GM10266 (cell line): Measurements from ENCODE around the gene NHLRC2.

Experiments used
- DNase-seq: peaks from one replicate; pipeline ENCODE4 v3.0.0; 2012; ENCODE audit errors: extremely low spot score
- TF ChIP-seq, protein P1 (sequence below): IDR thresholded peaks from 2 replicates; pipeline ENCODE4 v1.5.1; 2012; ENCODE audit warnings: mild to moderate bottlenecking, low read depth; ENCODE audit not compliant: control insufficient read depth, insufficient read depth; ENCODE audit errors: missing control alignments

Gene NHLRC2

DNA sequence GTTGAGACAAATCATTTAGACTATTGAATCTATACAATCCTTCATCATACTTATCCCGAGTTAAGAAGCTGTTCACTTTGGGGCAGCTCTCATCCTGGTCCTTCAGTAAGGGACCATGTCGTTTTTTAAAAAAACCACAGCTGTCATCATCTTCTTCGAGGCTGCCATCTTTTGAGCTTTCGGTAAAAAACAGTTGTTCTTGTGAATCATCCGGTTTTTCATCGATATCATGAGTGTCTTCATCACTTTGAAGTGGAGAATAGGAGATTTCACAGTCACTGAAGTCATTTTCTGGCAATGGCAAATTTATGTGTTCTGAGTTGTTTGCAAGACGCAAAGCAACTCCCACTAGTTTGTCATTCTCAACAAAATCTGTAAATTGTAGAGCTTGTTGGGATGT is 4.5 kb upstream of the NHLRC2 start:
- TF ChIP-seq, protein P1, sequence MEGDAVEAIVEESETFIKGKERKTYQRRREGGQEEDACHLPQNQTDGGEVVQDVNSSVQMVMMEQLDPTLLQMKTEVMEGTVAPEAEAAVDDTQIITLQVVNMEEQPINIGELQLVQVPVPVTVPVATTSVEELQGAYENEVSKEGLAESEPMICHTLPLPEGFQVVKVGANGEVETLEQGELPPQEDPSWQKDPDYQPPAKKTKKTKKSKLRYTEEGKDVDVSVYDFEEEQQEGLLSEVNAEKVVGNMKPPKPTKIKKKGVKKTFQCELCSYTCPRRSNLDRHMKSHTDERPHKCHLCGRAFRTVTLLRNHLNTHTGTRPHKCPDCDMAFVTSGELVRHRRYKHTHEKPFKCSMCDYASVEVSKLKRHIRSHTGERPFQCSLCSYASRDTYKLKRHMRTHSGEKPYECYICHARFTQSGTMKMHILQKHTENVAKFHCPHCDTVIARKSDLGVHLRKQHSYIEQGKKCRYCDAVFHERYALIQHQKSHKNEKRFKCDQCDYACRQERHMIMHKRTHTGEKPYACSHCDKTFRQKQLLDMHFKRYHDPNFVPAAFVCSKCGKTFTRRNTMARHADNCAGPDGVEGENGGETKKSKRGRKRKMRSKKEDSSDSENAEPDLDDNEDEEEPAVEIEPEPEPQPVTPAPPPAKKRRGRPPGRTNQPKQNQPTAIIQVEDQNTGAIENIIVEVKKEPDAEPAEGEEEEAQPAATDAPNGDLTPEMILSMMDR: no peak
- no peak for DNase-seq

GRCh38 chr10:113853578-113854012 is 866 bp upstream of the NHLRC2 start:
- no peak for DNase-seq

DNA sequence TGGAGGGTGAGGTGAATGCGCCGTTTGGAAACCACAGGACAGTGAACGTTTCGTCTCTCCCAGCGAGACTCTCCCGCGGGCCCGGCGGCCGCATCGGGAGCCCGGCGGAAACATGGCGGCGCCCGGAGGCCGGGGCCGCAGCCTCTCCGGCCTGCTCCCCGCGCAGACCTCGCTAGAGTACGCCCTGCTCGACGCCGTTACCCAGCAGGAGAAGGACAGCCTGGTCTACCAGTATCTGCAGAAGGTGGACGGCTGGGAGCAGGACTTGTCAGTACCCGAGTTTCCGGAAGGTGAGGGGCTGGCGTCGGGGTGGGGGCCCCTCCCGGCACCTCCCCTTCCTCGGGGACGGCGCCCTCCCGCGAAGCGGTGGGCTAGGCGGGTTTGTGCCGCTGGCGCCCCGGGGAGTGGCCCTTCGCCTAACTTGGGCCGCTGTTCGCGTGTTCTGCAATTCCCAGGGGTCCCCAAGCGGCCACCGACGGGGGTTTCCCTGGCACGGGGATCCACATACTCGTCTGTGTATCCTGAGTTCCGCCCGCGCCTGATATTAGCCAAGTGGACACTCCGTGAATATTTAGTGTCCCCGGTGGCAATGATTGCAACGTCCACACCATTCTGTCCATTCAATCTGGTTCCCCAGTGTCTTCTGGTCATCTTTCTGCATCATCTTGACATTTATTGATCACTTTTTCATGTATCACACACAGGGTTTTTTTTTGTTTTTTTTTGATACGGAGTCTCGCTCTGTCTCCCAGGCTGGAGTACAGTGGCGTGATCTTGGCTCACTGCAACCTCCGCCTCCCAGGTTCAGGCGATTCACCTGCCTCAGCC is 514 bp downstream of the NHLRC2 start:
- DNase-seq: peak; percentile 58
- TF ChIP-seq, protein P1: no peak

More at GRCh38 chr10:113853578-113854012, 866 bp upstream of the NHLRC2 start:
- TF ChIP-seq, protein P1: no peak

DNA sequence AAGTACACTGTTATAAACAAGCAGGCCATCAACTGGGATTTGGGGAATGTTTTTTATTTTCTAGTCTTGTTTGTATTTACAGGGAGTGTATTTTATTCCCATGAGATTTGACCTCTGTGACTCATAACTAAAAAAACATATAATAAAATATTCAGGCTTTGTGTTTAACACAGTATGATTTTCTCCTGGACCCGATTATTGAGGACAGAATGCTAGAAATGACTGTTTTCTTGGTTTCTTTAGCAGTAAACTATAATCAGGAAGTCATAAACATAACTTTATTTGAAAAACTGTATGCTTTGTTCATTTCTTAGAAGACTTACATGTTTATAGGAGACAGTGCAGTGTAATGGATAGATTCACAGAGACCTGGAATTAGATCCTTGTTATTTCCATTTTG is 2.1 kb downstream of the NHLRC2 start:
- TF ChIP-seq, protein P1: no peak
- DNase-seq: no peak

- TF ChIP-seq, protein P1: no peak
Observed at GRCh38 chr10:113857210-113857609, 2.7 kb downstream of the NHLRC2 start.

GRCh38 chr10:113858541-113858940 is 4.1 kb downstream of the NHLRC2 start:
- TF ChIP-seq, protein P1: no peak
- no peak for DNase-seq

More at GRCh38 chr10:113857210-113857609, 2.7 kb downstream of the NHLRC2 start:
- no peak for DNase-seq

- TF ChIP-seq, protein P1: no peak
- peak; percentile 39 for DNase-seq
Observed at GRCh38 chr10:113859261-113859660, 4.8 kb downstream of the NHLRC2 start.
